DND-41 (cell line): Measurements from ENCODE around the gene TRIM10.

Experiments
- ATAC-seq: fragments of 200-7000 bp; cut with Tn5 transposase; 3 replicates; pipeline ENCODE4 v1.9.1; 2021; ENCODE audit warnings: low read depth; ENCODE audit not compliant: insufficient read depth
- DNase-seq: peaks from one replicate; pipeline ENCODE4 v3.0.0-alpha.2; 2020
- H2AFZ ChIP-seq: 2 replicates; pipeline ENCODE4 v1.6.0; 2012; ENCODE audit warnings: low read depth, low read length
- H3K27ac ChIP-seq: 2 replicates; pipeline ENCODE4 v1.5.1; 2012; ENCODE audit warnings: low read length, inconsistent platforms
- H3K27me3 ChIP-seq: fragments of 200-600 bp; sonication (generic); 2 replicates; pipeline ENCODE4 v1.6.0; 2012; ENCODE audit warnings: low read length, mild to moderate bottlenecking, inconsistent platforms; ENCODE audit not compliant: insufficient read depth, poor library complexity
- H3K36me3 ChIP-seq: 2 replicates; pipeline ENCODE4 v1.5.1; 2012; ENCODE audit warnings: low read length, inconsistent platforms; ENCODE audit not compliant: insufficient read depth
- H3K4me1 ChIP-seq: 2 replicates; pipeline ENCODE4 v1.5.1; 2012; ENCODE audit warnings: mild to moderate bottlenecking, low read length; ENCODE audit not compliant: insufficient read depth
- H3K4me2 ChIP-seq: 2 replicates; pipeline ENCODE4 v1.6.0; 2012; ENCODE audit warnings: mild to moderate bottlenecking, moderate library complexity, low read length, inconsistent platforms; ENCODE audit not compliant: insufficient read depth
- H3K4me3 ChIP-seq, 2 experiments: fragments of 200-600 bp in 1 of 2; shearing (Covaris generic) in 1 of 2; 2 replicates each; pipeline ENCODE4 v1.5.1; 2012 to 2016; ENCODE audit warnings: inconsistent platforms in 2 of 2, low read length in 2 of 2, mild to moderate bottlenecking in 2 of 2, low read depth in 1 of 2, moderate library complexity in 1 of 2
- H3K79me2 ChIP-seq: 2 replicates; pipeline ENCODE4 v1.6.0; 2012; ENCODE audit warnings: low read length, inconsistent platforms; ENCODE audit not compliant: insufficient read depth
- H3K9ac ChIP-seq: 2 replicates; pipeline ENCODE4 v1.6.0; 2012; ENCODE audit warnings: low read depth, mild to moderate bottlenecking, inconsistent platforms, low read length, moderate library complexity
- H3K9me3 ChIP-seq: 2 replicates; pipeline ENCODE4 v1.5.1; 2012; ENCODE audit warnings: low read length, moderate library complexity, mild to moderate bottlenecking, inconsistent platforms; ENCODE audit not compliant: insufficient read depth, severe bottlenecking
- H4K20me1 ChIP-seq: 2 replicates; pipeline ENCODE4 v1.6.0; 2012; ENCODE audit warnings: low read length; ENCODE audit not compliant: insufficient read depth
- CTCF ChIP-seq: IDR thresholded peaks from 2 replicates; pipeline ENCODE4 v1.5.1; 2012; ENCODE audit warnings: borderline replicate concordance, low read length, moderate library complexity, mild to moderate bottlenecking; ENCODE audit not compliant: poor library complexity, severe bottlenecking; ENCODE audit errors: extremely low read depth
- EZH2 ChIP-seq: IDR thresholded peaks from 3 replicates; pipeline ENCODE4 v1.6.1; 2012; ENCODE audit warnings: borderline replicate concordance, low read depth, mild to moderate bottlenecking, moderate library complexity, low read length, inconsistent platforms; ENCODE audit not compliant: severe bottlenecking

The TRIM10 gene

GRCh38 chr6:30163090-30163917 lies 2.3 kb upstream of the TRIM10 start, which contains the start of gene TRIM15:
TSS of gene TRIM15 (plus strand) at chr6:30163546. CDS start at chr6:30163685, 139 bp downstream.
- peaks cover 13% of the 10 kb centered on the region for H3K4me1 ChIP-seq
- H3K4me2 ChIP-seq: peak within 1 kb of the TSS; percentile 48
- no peak within 1 kb of the TSS for H3K27ac ChIP-seq
- H3K9me3 ChIP-seq: no peaks in the 10 kb centered on the region
- peaks cover 4% of the 10 kb centered on the region; the same call in 1 of the 2 replicates for H4K20me1 ChIP-seq
- DNase-seq (peak; percentile 66), ATAC-seq (peak; percentile 93)
- H3K4me3 ChIP-seq: no peak within 1 kb of the TSS
- no peaks in the 10 kb centered on the region for H3K36me3 ChIP-seq
- no peak for TF ChIP-seq CTCF
- no peak for TF ChIP-seq EZH2
- peaks cover 21% of the 10 kb centered on the region for H3K27me3 ChIP-seq
- no peak within 1 kb of the TSS for H3K9ac ChIP-seq
- H2AFZ ChIP-seq: no peak within 1 kb of the TSS
- H3K79me2 ChIP-seq: no peaks in the 10 kb centered on the region

- Histone ChIP-seq H4K20me1 (peaks cover 4% of the 10 kb centered on the region; the same call in 1 of the 2 replicates), H3K4me2 (peak overlapping the region; percentile 48; the same call in 1 of the 2 replicates), H3K27me3 (peaks cover 16% of the 10 kb centered on the region), H2AFZ (no peak overlapping the region), H3K27ac (no peak overlapping the region), H3K36me3 (no peaks in the 10 kb centered on the region), H3K4me1 (peaks cover 13% of the 10 kb centered on the region), H3K9me3 (no peaks in the 10 kb centered on the region), H3K4me3 (no peak overlapping the region), H3K9ac (no peak overlapping the region), H3K79me2 (no peaks in the 10 kb centered on the region)
- TF ChIP-seq EZH2 (no peak), CTCF (no peak)
- ATAC-seq (no peak), DNase-seq (no peak)
Measured at GRCh38 chr6:30162265-30163089, 1.5 kb upstream of the TRIM10 start.

- Histone ChIP-seq H3K27ac (no peak overlapping the region), H3K4me3 (no peak overlapping the region), H3K9me3 (no peaks in the 10 kb centered on the region), H3K27me3 (peaks cover 10% of the 10 kb centered on the region), H3K36me3 (no peaks in the 10 kb centered on the region), H4K20me1 (peaks cover 4% of the 10 kb centered on the region; the same call in 1 of the 2 replicates), H3K4me2 (no peak overlapping the region), H3K79me2 (no peaks in the 10 kb centered on the region), H2AFZ (no peak overlapping the region), H3K9ac (no peak overlapping the region), H3K4me1 (peaks cover 13% of the 10 kb centered on the region)
- TF ChIP-seq EZH2 (no peak), CTCF (no peak)
- ATAC-seq: no peak
- no peak for DNase-seq
Measured at GRCh38 chr6:30160008-30160784, 815 bp downstream of the TRIM10 start.
